HG03039 (cell line): Measurements from ENCODE around the gene ORM2.

Experiments used
- ATAC-seq: cut with Tn5 transposase; IDR thresholded peaks from one replicate; pipeline ENCODE4 v1.9.1; 2021; ENCODE audit warnings: mild to moderate bottlenecking, moderate library complexity; ENCODE audit not compliant: unreplicated experiment

The ORM2 gene

GRCh38 chr9:114346146-114346545, 16.5 kb downstream of the ORM2 start:
- ATAC-seq: no peak

- no peak for ATAC-seq
These were observed 18.0 kb downstream of the ORM2 start for GRCh38 chr9:114347675-114348074.

GRCh38 chr9:114348261-114348905, 18.7 kb downstream of the ORM2 start:
- ATAC-seq: no peak

GRCh38 chr9:114348906-114349482, 19.3 kb downstream of the ORM2 start:
- peak; percentile 82 for ATAC-seq

GRCh38 chr9:114349713-114350480, 20.2 kb downstream of the ORM2 start:
- ATAC-seq: no peak

GRCh38 chr9:114350636-114351401, 21.1 kb downstream of the ORM2 start:
- ATAC-seq: no peak

GRCh38 chr9:114351932-114352331, 22.3 kb downstream of the ORM2 start:
- ATAC-seq: no peak

- no peak for ATAC-seq
These were observed 26.2 kb downstream of the ORM2 start for GRCh38 chr9:114355821-114356220.

GRCh38 chr9:114356792-114357191, 27.1 kb downstream of the ORM2 start:
- no peak for ATAC-seq

GRCh38 chr9:114357360-114357759, 27.7 kb downstream of the ORM2 start:
- no peak for ATAC-seq

- ATAC-seq: no peak
These were observed 28.3 kb downstream of the ORM2 start for GRCh38 chr9:114357911-114358328.

- ATAC-seq: no peak
These were observed 30.1 kb downstream of the ORM2 start for GRCh38 chr9:114359801-114360200.

GRCh38 chr9:114361542-114361941, 31.9 kb downstream of the ORM2 start:
- no peak for ATAC-seq

GRCh38 chr9:114362394-114362793, 32.7 kb downstream of the ORM2 start:
- no peak for ATAC-seq

- no peak for ATAC-seq
These were observed 33.8 kb downstream of the ORM2 start for GRCh38 chr9:114363424-114363823.

GRCh38 chr9:114364134-114365041, 34.7 kb downstream of the ORM2 start:
- ATAC-seq: no peak

GRCh38 chr9:114365194-114365593, 35.5 kb downstream of the ORM2 start:
- ATAC-seq: no peak

GRCh38 chr9:114366334-114367128, 36.9 kb downstream of the ORM2 start:
- no peak for ATAC-seq

- ATAC-seq: no peak
These were observed 37.7 kb downstream of the ORM2 start for GRCh38 chr9:114367366-114367765.
